ENCODE measurements around the gene RHEX.

- peak; percentile 98 for TF ChIP-seq CTCF (IDR thresholded peaks at IDR 0.05)
- TF ChIP-seq ZFX (IDR thresholded peaks at IDR 0.05; ENCODE audit: borderline replicate concordance) = no peak
These were observed 53.6 kb downstream of the RHEX start for GRCh38 chr1:206106328-206107167.
